Measurements from ENCODE around the gene SNX20. TPM values are rescaled to one million over a fixed set of nuclear protein-coding genes. Genes with fewer than 3 reads are reported as not detected.

SNX20 gene
- polyA plus RNA-seq, 1 experiment, result not detected

DNA sequence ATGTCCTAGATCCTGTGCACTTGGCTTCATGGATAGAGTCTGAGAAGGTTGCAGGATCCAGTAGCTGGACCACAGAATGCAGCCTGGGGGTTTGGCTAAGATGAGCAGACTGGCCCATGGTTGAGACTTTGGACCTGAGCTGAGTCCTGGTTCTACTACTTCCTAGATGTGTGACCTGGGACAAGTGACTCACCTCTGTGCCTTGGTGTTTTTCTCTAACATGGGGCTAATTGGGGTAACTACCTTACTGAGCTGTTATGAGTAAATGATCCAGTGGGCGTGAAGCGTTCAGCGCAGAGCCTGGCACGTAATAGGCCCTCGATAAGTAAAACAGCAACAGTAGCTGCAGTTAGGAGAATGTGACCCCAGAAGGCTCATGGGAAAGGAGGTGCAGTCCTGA is 38.8 kb downstream of the SNX20 start:
- Histone ChIP-seq H3K27me3 (ENCODE audit: control insufficient read depth, insufficient read depth, low read length) (peaks cover 6% of the 10 kb centered on the region), H3K27ac (ENCODE audit: low read depth, low read length) (no peak overlapping the region), H3K9me3 (ENCODE audit: control insufficient read depth, insufficient read depth, low read length) (no peaks in the 10 kb centered on the region), H3K4me3 (ENCODE audit: low read depth, low read length) (no peak overlapping the region)
- TF ChIP-seq, protein P1, sequence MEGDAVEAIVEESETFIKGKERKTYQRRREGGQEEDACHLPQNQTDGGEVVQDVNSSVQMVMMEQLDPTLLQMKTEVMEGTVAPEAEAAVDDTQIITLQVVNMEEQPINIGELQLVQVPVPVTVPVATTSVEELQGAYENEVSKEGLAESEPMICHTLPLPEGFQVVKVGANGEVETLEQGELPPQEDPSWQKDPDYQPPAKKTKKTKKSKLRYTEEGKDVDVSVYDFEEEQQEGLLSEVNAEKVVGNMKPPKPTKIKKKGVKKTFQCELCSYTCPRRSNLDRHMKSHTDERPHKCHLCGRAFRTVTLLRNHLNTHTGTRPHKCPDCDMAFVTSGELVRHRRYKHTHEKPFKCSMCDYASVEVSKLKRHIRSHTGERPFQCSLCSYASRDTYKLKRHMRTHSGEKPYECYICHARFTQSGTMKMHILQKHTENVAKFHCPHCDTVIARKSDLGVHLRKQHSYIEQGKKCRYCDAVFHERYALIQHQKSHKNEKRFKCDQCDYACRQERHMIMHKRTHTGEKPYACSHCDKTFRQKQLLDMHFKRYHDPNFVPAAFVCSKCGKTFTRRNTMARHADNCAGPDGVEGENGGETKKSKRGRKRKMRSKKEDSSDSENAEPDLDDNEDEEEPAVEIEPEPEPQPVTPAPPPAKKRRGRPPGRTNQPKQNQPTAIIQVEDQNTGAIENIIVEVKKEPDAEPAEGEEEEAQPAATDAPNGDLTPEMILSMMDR (IDR thresholded peaks at IDR 0.05; ENCODE audit: low read depth, low read length), result no peak
- CTCF ChIA-PET, result no interaction called here
- no peak for DNase-seq (ENCODE audit: low read depth, low spot score)
- POLR2A ChIA-PET, result no interaction called here

DNA sequence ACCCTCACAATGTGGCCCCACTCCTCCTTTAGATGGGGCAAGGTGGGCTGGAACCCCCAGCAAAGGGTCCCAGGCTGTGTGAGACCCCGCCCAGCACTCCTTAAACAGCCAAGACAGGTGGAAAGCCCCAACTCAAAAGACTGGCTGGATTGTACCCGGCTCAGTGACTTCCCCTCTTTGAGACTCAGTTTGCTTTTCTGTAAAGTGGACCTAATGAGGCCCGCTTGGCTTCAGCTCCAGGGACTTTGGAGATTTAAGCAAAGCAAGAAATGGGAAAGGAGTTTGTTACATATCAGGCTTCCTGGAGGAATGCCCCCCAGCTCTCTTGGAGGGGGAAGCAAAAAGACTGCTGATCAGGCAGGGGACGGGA is 39.3 kb downstream of the SNX20 start:
- H3K9me3 ChIP-seq (ENCODE audit: control insufficient read depth, insufficient read depth, low read length), result no peaks in the 10 kb centered on the region
- no peak overlapping the region for H3K4me3 ChIP-seq (ENCODE audit: low read depth, low read length)
- peaks cover 6% of the 10 kb centered on the region for H3K27me3 ChIP-seq (ENCODE audit: control insufficient read depth, insufficient read depth, low read length)
- ChIA-PET CTCF (no interaction called here), POLR2A (no interaction called here)
- H3K27ac ChIP-seq (ENCODE audit: low read depth, low read length), result no peak overlapping the region
- no peak for DNase-seq (ENCODE audit: low read depth, low spot score)
- TF ChIP-seq, protein P1 (IDR thresholded peaks at IDR 0.05; ENCODE audit: low read depth, low read length), result no peak

DNA sequence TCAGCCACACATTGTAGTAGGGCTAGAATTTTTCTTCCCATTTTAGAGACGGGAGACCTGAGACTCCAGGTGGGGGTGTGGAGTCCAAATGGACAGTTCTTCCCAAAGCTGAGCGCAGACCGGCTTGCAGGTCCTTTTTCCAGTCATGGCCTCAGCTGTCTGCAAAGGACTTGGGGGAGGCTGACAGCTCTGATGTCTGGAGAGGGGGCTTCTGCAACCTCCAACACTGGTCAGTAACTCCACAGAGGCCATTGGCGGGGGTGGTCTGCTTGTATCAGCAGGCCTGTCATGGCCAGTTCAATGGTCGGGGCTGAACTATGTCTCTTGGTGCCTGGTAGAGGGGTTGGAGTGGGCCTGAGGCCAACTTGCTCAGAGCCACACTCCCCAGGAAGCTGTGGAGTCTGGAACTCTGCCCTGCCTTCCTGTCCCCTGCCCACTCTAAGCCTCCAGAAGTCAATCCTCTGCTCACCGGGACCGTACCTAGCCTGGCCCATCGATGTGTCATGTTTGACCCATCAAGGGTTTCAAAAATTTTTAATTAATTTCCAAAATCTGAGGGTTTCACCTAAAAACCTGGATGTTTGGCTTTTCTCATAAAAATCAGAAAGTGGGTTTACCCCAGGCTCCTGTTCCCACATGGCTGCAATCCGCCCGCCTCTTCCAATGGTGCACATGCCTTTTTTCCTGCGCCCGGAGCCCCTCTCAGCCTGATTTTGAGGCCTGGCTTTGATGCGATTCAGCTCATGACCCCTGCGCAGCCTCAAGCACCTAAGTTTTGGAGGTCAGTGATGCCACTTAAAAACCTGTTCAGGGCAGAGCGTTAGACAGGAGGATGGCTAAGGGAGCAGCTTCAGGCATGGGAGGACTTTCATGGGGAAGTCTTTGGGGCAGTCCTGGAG is 39.9 kb downstream of the SNX20 start:
- peaks cover 6% of the 10 kb centered on the region for H3K27me3 ChIP-seq (ENCODE audit: control insufficient read depth, insufficient read depth, low read length)
- CTCF ChIA-PET, result no interaction called here
- POLR2A ChIA-PET, result no interaction called here
- no peak overlapping the region for H3K27ac ChIP-seq (ENCODE audit: low read depth, low read length)
- no peak overlapping the region for H3K4me3 ChIP-seq (ENCODE audit: low read depth, low read length)
- DNase-seq (ENCODE audit: low read depth, low spot score), result no peak
- TF ChIP-seq, protein P1 (IDR thresholded peaks at IDR 0.05; ENCODE audit: low read depth, low read length), result no peak
- no peaks in the 10 kb centered on the region for H3K9me3 ChIP-seq (ENCODE audit: control insufficient read depth, insufficient read depth, low read length)

DNA sequence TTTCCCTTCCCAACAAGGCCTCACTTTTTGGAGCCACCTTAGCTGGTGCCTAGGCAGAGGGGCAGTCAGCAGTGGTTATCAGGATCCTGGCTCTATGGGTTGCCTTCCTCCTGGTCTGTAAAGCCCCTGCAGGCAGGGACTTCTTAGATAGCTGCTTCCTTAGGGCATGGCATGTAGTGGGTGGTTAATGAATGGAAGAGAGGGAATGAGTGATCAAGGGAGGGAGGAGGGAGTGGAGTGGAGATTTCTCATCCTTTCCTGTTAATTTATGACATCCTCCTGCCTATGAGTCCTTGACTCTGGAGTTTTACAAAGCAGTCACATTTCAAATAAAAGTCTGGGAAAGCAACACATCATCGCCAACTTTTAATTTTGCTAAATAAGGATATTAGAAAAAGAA is 40.7 kb downstream of the SNX20 start:
- ChIA-PET POLR2A (no interaction called here), CTCF (no interaction called here)
- no peak overlapping the region for H3K27ac ChIP-seq (ENCODE audit: low read depth, low read length)
- H3K27me3 ChIP-seq (ENCODE audit: control insufficient read depth, insufficient read depth, low read length), result peaks cover 3% of the 10 kb centered on the region
- TF ChIP-seq, protein P1 (IDR thresholded peaks at IDR 0.05; ENCODE audit: low read depth, low read length), result no peak
- H3K4me3 ChIP-seq (ENCODE audit: low read depth, low read length), result no peak overlapping the region
- DNase-seq (ENCODE audit: low read depth, low spot score), result no peak
- no peaks in the 10 kb centered on the region for H3K9me3 ChIP-seq (ENCODE audit: control insufficient read depth, insufficient read depth, low read length)

DNA sequence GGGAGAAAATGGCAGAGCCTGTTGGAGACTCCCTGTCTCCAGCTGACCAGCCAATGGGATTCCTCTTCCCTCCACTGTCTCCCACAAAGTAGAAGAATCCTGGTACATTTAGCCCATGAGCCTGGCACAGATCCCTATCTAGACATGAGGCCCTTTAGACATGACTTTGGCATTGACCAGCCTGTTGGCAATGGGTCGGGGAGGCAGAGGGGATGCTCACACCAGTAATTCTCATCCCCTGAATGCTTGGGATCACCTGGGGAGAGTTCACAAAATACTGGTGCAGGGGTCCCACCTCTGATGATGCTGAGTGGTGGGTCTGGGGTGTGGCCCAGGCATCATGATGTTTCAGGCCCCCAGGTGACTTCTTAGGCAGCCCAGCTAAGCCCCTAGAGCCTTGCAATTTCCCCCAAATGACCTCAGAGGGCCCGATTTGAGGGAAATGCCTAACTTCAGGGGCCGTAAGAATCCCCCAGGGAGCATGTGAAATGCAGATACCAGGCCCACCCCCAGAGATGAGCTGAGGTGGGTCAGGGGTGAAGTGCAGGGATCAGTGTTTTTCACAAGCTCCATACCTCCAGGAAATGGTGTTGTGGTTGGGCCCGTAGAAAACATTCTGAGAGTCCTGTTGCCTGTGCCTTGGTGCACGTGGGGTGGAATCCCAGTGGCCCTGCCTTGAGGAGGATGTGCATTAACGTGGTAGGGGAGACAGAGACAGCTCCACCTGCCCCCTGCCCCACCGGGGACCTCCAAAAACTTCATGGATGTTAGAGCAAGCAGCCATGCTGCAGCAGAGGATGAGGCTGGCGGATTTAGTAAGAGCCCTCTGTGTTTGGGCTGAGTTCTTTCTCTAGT is 42.1 kb downstream of the SNX20 start:
- CTCF ChIA-PET, result no interaction called here

More for the DNA sequence above, 42.1 kb downstream of the SNX20 start:
- Histone ChIP-seq H3K4me3 (ENCODE audit: low read depth, low read length) (no peak overlapping the region), H3K27me3 (ENCODE audit: control insufficient read depth, insufficient read depth, low read length) (peaks cover 3% of the 10 kb centered on the region), H3K9me3 (ENCODE audit: control insufficient read depth, insufficient read depth, low read length) (no peaks in the 10 kb centered on the region), H3K27ac (ENCODE audit: low read depth, low read length) (no peak overlapping the region)
- POLR2A ChIA-PET, result no interaction called here
- no peak for DNase-seq (ENCODE audit: low read depth, low spot score)
- TF ChIP-seq, protein P1 (IDR thresholded peaks at IDR 0.05; ENCODE audit: low read depth, low read length), result no peak
